Endodermal cell (in vitro differentiated cells): ENCODE data around the gene ZNF71. TPM values are rescaled to one million over a fixed set of nuclear protein-coding genes. Genes with fewer than 3 reads are reported as not detected.

Source experiments
- DNase-seq: peaks from one replicate; pipeline ENCODE4 v3.0.0-alpha.2; 2017
- H3K27ac ChIP-seq: 2 replicates; pipeline ENCODE4 v1.5.1; 2013; ENCODE audit warnings: mild to moderate bottlenecking, low read depth, low read length, moderate library complexity
- H3K27me3 ChIP-seq: 2 replicates; pipeline ENCODE4 v1.6.1; 2013; ENCODE audit warnings: mild to moderate bottlenecking, low read length, moderate library complexity; ENCODE audit not compliant: insufficient read depth, control insufficient read depth, poor library complexity, severe bottlenecking
- H3K36me3 ChIP-seq: 2 replicates; pipeline ENCODE4 v1.7.0; 2013; ENCODE audit warnings: mild to moderate bottlenecking, low read length, moderate library complexity; ENCODE audit not compliant: control insufficient read depth, insufficient read depth
- H3K4me1 ChIP-seq: one replicate; pipeline ENCODE4 v1.7.0; 2013; ENCODE audit warnings: low read length; ENCODE audit not compliant: control insufficient read depth, insufficient read depth
- H3K4me3 ChIP-seq: 2 replicates; pipeline ENCODE4 v1.5.1; 2013; ENCODE audit warnings: mild to moderate bottlenecking, low read length, moderate library complexity
- H3K9ac ChIP-seq: 2 replicates; pipeline ENCODE4 v1.6.1; 2013; ENCODE audit warnings: mild to moderate bottlenecking, low read length, moderate library complexity; ENCODE audit not compliant: poor library complexity, severe bottlenecking; ENCODE audit errors: extremely low read depth
- H3K9me3 ChIP-seq: 2 replicates; pipeline ENCODE4 v1.6.1; 2013; ENCODE audit warnings: mild to moderate bottlenecking, low read length, moderate library complexity; ENCODE audit not compliant: control insufficient read depth
- H3K27ac Mint-ChIP-seq: 2 replicates; pipeline ENCODE4 v1.8.0; 2020; ENCODE audit warnings: mixed read lengths
- H3K27me3 Mint-ChIP-seq: 2 replicates; pipeline ENCODE4 v1.8.0; 2021; ENCODE audit warnings: mild to moderate bottlenecking, mixed read lengths; ENCODE audit not compliant: insufficient read depth
- H3K36me3 Mint-ChIP-seq: 2 replicates; pipeline ENCODE4 v1.8.0; 2020; ENCODE audit warnings: low read depth, mixed read lengths
- H3K4me1 Mint-ChIP-seq: 2 replicates; pipeline ENCODE4 v1.8.0; 2020; ENCODE audit warnings: mixed read lengths
- H3K4me3 Mint-ChIP-seq: 2 replicates; pipeline ENCODE4 v1.8.0; 2020; ENCODE audit warnings: mild to moderate bottlenecking, moderate library complexity, mixed read lengths
- H3K9me3 Mint-ChIP-seq: 2 replicates; pipeline ENCODE4 v1.8.0; 2020; ENCODE audit warnings: mild to moderate bottlenecking, mixed read lengths
- CTCF ChIP-seq: fragments of 200-600 bp; sonication (generic); conservative IDR thresholded peaks from 2 replicates; pipeline ENCODE4 v1.5.0; 2021; ENCODE audit warnings: antibody characterized with exemption, mild to moderate bottlenecking
- WGBS, 2 experiments: methylation state at CpG; one replicate each; pipeline versions ENCODE4 v1.1.5 to v1.1.7; 2013; ENCODE audit warnings: missing lambda C conversion rate in 2 of 2, mixed read lengths in 1 of 2; ENCODE audit not compliant: insufficient coverage in 1 of 2, insufficient read length in 1 of 2; 5-methylcytosine and 5-hydroxymethylcytosine counted together
- long read RNA-seq, 4 experiments: library from polyadenylated mRNA in 2 of 4; library from RNA in 1 of 4; library from capped mRNA in 1 of 4; stranded (forward) in 3 of 4; unstranded in 1 of 4; transcript quantifications; one replicate each; pipeline ENCODE4 v2.0.0, GENCODE V29; 2020 to 2021; ENCODE audit warnings: inconsistent platforms in 1 of 4
- polyA plus RNA-seq, 2 experiments: library from polyadenylated mRNA; stranded (reverse); fragments of 50-300 nt; gene quantifications; one replicate each; pipeline ENCODE4 v1.2.3, GENCODE V29; 2013
- total RNA-seq, 2 donors: library from RNA; stranded (reverse); fragmentation: NEBNext Ultra II Directional in 1 of 2; extraction: Animal tissue kit (Norgen Biotek cat#: 25700) in 1 of 2; gene quantifications; 2 replicates in 1 of 2; 3 replicates in 1 of 2; pipeline ENCODE4 v1.2.1, GENCODE V29; 2021

ZNF71 gene
- total RNA-seq = 1 to 10 TPM; 8.8 to 9.1 TPM
- 15.0 TPM for polyA plus RNA-seq (2013, experiment 1 of 2)
- 15.3 TPM for polyA plus RNA-seq (2013, experiment 2 of 2)
- long read RNA-seq, experiment 1, partial matches to known transcripts = 1 of 8 reads
- long read RNA-seq, experiment 1, other reads (novel, unspliced or antisense) = 7 of 8 reads
- long read RNA-seq, experiment 2, full-length matches to known transcripts = 28 of 37 reads
- long read RNA-seq, experiment 2, partial matches to known transcripts = 1 of 37 reads
- long read RNA-seq, experiment 2, other reads (novel, unspliced or antisense) = 8 of 37 reads
- long read RNA-seq, experiment 3, full-length matches to known transcripts = 80 of 89 reads
- long read RNA-seq, experiment 3, partial matches to known transcripts = 1 of 89 reads
- long read RNA-seq, experiment 3, other reads (novel, unspliced or antisense) = 8 of 89 reads
- long read RNA-seq, experiment 4, full-length matches to known transcripts = 4 of 4 reads
- long read RNA-seq, experiment 4, partial matches to known transcripts = 0 of 4 reads
- long read RNA-seq, experiment 4, other reads (novel, unspliced or antisense) = 0 of 4 reads

- Histone ChIP-seq H3K27me3 (no peaks in the 10 kb centered on the region), H3K27ac (peak within 1 kb of the TSS; percentile 0), H3K4me3 (peak within 1 kb of the TSS; percentile 91), H3K36me3 (peaks cover 13% of the 10 kb centered on the region), H3K9ac (peak within 1 kb of the TSS; percentile 78), H3K9me3 (peaks cover 25% of the 10 kb centered on the region), H3K4me1 (no peaks in the 10 kb centered on the region)
- Mint-ChIP-seq H3K4me1 (peaks cover 10% of the 10 kb centered on the region), H3K27me3 (peaks cover 14% of the 10 kb centered on the region), H3K4me3 (peak within 1 kb of the TSS; percentile 100), H3K36me3 (peaks cover 29% of the 10 kb centered on the region), H3K9me3 (peaks cover 26% of the 10 kb centered on the region), H3K27ac (peak within 1 kb of the TSS; percentile 91)
- peak; percentile 97 for DNase-seq
- 0% methylated on average over 9 to 52 of the region's 52 CpGs for WGBS, 2 experiments
- no peak for TF ChIP-seq CTCF
Observed at GRCh38 chr19:56594783-56595547, at the start of gene ZNF71. Gene ZNF71 (plus strand): TSS chr19:56595302. CDS start chr19:56601559, 6,257 bp downstream.

GRCh38 chr19:56547535-56547934 lies 47.6 kb upstream of the ZNF71 start:
- peak overlapping the region; percentile 39 for H3K4me3 ChIP-seq
- no peak overlapping the region for H3K9ac ChIP-seq
- no peak overlapping the region for H3K27ac ChIP-seq
- no peaks in the 10 kb centered on the region for H3K4me1 Mint-ChIP-seq
- H3K4me1 ChIP-seq = no peaks in the 10 kb centered on the region
- no peaks in the 10 kb centered on the region for H3K27me3 ChIP-seq
- no peak overlapping the region for H3K4me3 Mint-ChIP-seq
- H3K36me3 Mint-ChIP-seq = peaks cover 78% of the 10 kb centered on the region
- peak; percentile 64 for TF ChIP-seq CTCF
- DNase-seq = peak; percentile 65
- H3K9me3 Mint-ChIP-seq = peaks cover 69% of the 10 kb centered on the region
- peaks cover 58% of the 10 kb centered on the region for H3K36me3 ChIP-seq
- peaks cover 88% of the 10 kb centered on the region for H3K9me3 ChIP-seq
- no peak overlapping the region for H3K27ac Mint-ChIP-seq
- H3K27me3 Mint-ChIP-seq = no peaks in the 10 kb centered on the region
- 85 to 92% methylated on average over 5 to 6 of the region's 6 CpGs for WGBS, 2 experiments

- peaks cover 75% of the 10 kb centered on the region for H3K36me3 Mint-ChIP-seq
- H3K9me3 Mint-ChIP-seq = peaks cover 85% of the 10 kb centered on the region
- H3K36me3 ChIP-seq = peaks cover 53% of the 10 kb centered on the region
Observed at GRCh38 chr19:56554272-56554869, 40.7 kb upstream of the ZNF71 start.

More at GRCh38 chr19:56554272-56554869, 40.7 kb upstream of the ZNF71 start:
- Histone ChIP-seq H3K9ac (no peak overlapping the region), H3K27me3 (no peaks in the 10 kb centered on the region), H3K9me3 (peaks cover 95% of the 10 kb centered on the region), H3K4me1 (no peaks in the 10 kb centered on the region), H3K27ac (no peak overlapping the region), H3K4me3 (peak overlapping the region; percentile 56)
- no peak overlapping the region for H3K27ac Mint-ChIP-seq
- H3K4me1 Mint-ChIP-seq = no peaks in the 10 kb centered on the region
- H3K4me3 Mint-ChIP-seq = no peak overlapping the region
- 77 to 100% methylated on average over 3 to 5 of the region's 6 CpGs for WGBS, 2 experiments
- no peaks in the 10 kb centered on the region for H3K27me3 Mint-ChIP-seq
- no peak for TF ChIP-seq CTCF
- no peak for DNase-seq
